HCT116 (cell line): ENCODE measurements around the gene EIF2AK3. TPM values are rescaled to one million over a fixed set of nuclear protein-coding genes. Genes with fewer than 3 reads are reported as not detected.

Experiments
- ATAC-seq: fragments of 200-7000 bp; cut with Tn5 transposase; 2 replicates; pipeline ENCODE4 v1.9.1; 2020; ENCODE audit warnings: mild to moderate bottlenecking, moderate library complexity
- BruUV-seq: library from RNA; stranded (reverse); fragments of 400-500 nt; replicated peaks from 2 replicates; lab custom pipeline; 2021; lab: Mats Ljungman, UMichigan
- CTCF ChIA-PET: fragments of 300-600 bp; sonication (Branson Sonifier 250); formaldehyde crosslinking; loops from one replicate; lab custom pipeline; 2021; ENCODE audit warnings: antibody characterized with exemption; lab: Charles Lee
- POLR2A ChIA-PET: fragments of 300-600, 350-600 bp; sonication (Branson Sonifier 250); formaldehyde crosslinking; loops from one replicate; lab custom pipeline; 2021; ENCODE audit warnings: antibody characterized with exemption; lab: Charles Lee
- RAD21 ChIA-PET, 2 experiments: fragments of 300-600 bp; sonication (Branson Sonifier 250); formaldehyde crosslinking; loops; one replicate each; lab custom pipeline; 2023; ENCODE audit warnings: low total read pairs in 2 of 2; ENCODE audit not compliant: uncharacterized antibody in 2 of 2, unreplicated experiment in 2 of 2, low non-redundant PET in 1 of 2; lab: Charles Lee
- DNase-seq: peaks from one replicate; pipeline ENCODE4 v3.0.0-alpha.2; 2010; ENCODE audit warnings: low read depth, low spot score
- H2AFZ ChIP-seq: fragments of 200-600 bp; shearing (Covaris generic), sonication (generic); 2 replicates; pipeline ENCODE4 v1.6.1; 2017; ENCODE audit warnings: low read depth, mixed run types, mixed read lengths, antibody characterized with exemption, low read length; ENCODE audit not compliant: poor library complexity, severe bottlenecking
- H3K27ac ChIP-seq: 2 replicates; pipeline ENCODE4 v1.5.1; 2012; ENCODE audit warnings: low read depth, low read length
- H3K27me3 ChIP-seq: fragments of 200-600 bp; sonication (generic); 2 replicates; pipeline ENCODE4 v1.6.1; 2016; ENCODE audit warnings: mixed run types, low read length, mixed read lengths; ENCODE audit not compliant: insufficient read depth
- H3K36me3 ChIP-seq, 2 experiments: fragments of 200-500 bp in 1 of 2; fragments of 200-600 bp in 1 of 2; sonication (Bioruptor generic) in 1 of 2; sonication (generic) in 1 of 2; 2 replicates each; pipeline versions ENCODE4 v1.5.1 to v1.6.1; 2014 to 2016; ENCODE audit warnings: low read length in 2 of 2, inconsistent platforms in 1 of 2, mixed read lengths in 1 of 2, mixed run types in 1 of 2; ENCODE audit not compliant: insufficient read depth in 2 of 2, control insufficient read depth in 1 of 2
- H3K4me1 ChIP-seq, 2 experiments: fragments of 200-600 bp in 1 of 2; sonication (generic) in 1 of 2; 2 replicates each; pipeline versions ENCODE4 v1.5.1 to v1.6.1; 2012 to 2017; ENCODE audit warnings: low read length in 2 of 2, inconsistent platforms in 1 of 2, mild to moderate bottlenecking in 1 of 2, mixed read lengths in 1 of 2, mixed run types in 1 of 2, moderate library complexity in 1 of 2; ENCODE audit not compliant: insufficient read depth in 2 of 2, control insufficient read depth in 1 of 2
- H3K4me2 ChIP-seq: fragments of 200-600 bp; sonication (generic); 2 replicates; pipeline ENCODE4 v1.6.1; 2017; ENCODE audit warnings: mixed run types, low read length, mixed read lengths
- H3K4me3 ChIP-seq, 2 experiments: fragments of 200-600 bp in 1 of 2; sonication (generic) in 1 of 2; replicated peaks in 1 of 2; 2 replicates each; pipeline ENCODE4 v1.5.1; 2011 to 2016; ENCODE audit warnings: low read length in 2 of 2, control low read depth in 1 of 2, low read depth in 1 of 2, mild to moderate bottlenecking in 1 of 2, mixed read lengths in 1 of 2, mixed run types in 1 of 2
- H3K79me2 ChIP-seq: fragments of 200-600 bp; sonication (generic); 2 replicates; pipeline ENCODE4 v1.6.1; 2017; ENCODE audit warnings: mild to moderate bottlenecking, mixed run types, low read length, moderate library complexity, mixed read lengths; ENCODE audit not compliant: insufficient read depth
- H3K9ac ChIP-seq: fragments of 200-600 bp; sonication (generic); 2 replicates; pipeline ENCODE4 v1.6.1; 2016; ENCODE audit warnings: low read length, mixed read lengths
- H3K9me2 ChIP-seq: fragments of 200-600 bp; sonication (generic), shearing (Covaris generic); 2 replicates; pipeline ENCODE4 v1.6.1; 2017; ENCODE audit warnings: mixed run types, mild to moderate bottlenecking, moderate library complexity; ENCODE audit not compliant: insufficient read depth
- H3K9me3 ChIP-seq, 2 experiments: fragments of 200-500 bp in 1 of 2; fragments of 200-600 bp in 1 of 2; sonication (Bioruptor generic) in 1 of 2; sonication (generic) in 1 of 2; 2 replicates each; pipeline ENCODE4 v1.6.1; 2014 to 2017; ENCODE audit warnings: low read length in 2 of 2, mixed read lengths in 2 of 2, inconsistent platforms in 1 of 2, low read depth in 1 of 2, mild to moderate bottlenecking in 1 of 2, mixed run types in 1 of 2, moderate library complexity in 1 of 2; ENCODE audit not compliant: control insufficient read depth in 1 of 2, insufficient read depth in 1 of 2
- H4K20me1 ChIP-seq: fragments of 200-600 bp; sonication (generic), shearing (Covaris generic); 2 replicates; pipeline ENCODE4 v1.6.1; 2017; ENCODE audit warnings: mixed run types, mild to moderate bottlenecking, moderate library complexity; ENCODE audit not compliant: insufficient read depth
- ATF3 ChIP-seq: IDR thresholded peaks from 2 replicates; pipeline ENCODE4 v1.6.1; 2012
- CBX3 ChIP-seq: IDR thresholded peaks from 2 replicates; pipeline ENCODE4 v1.6.1; 2012; ENCODE audit warnings: low read depth
- CEBPB ChIP-seq: IDR thresholded peaks from 2 replicates; pipeline ENCODE4 v1.6.1; 2012; ENCODE audit warnings: low read depth
- EGR1 ChIP-seq: IDR thresholded peaks from 2 replicates; pipeline ENCODE4 v1.6.1; 2012; ENCODE audit warnings: low read depth
- ELF1 ChIP-seq: IDR thresholded peaks from 2 replicates; pipeline ENCODE4 v1.6.1; 2012; ENCODE audit warnings: low read depth, borderline replicate concordance
- EZH2 ChIP-seq: fragments of 200-600 bp; sonication (generic); IDR thresholded peaks from 2 replicates; pipeline ENCODE4 v1.6.1; 2017; ENCODE audit warnings: antibody characterized with exemption, mixed run types
- EZH2phosphoT487 ChIP-seq: fragments of 200-600 bp; IDR thresholded peaks from 2 replicates; pipeline ENCODE4 v1.6.1; 2018; ENCODE audit warnings: antibody characterized with exemption, borderline replicate concordance
- JUND ChIP-seq: IDR thresholded peaks from 2 replicates; pipeline ENCODE4 v1.6.1; 2012
- POLR2A ChIP-seq: IDR thresholded peaks from 2 replicates; pipeline ENCODE4 v1.7.0; 2011; ENCODE audit warnings: borderline replicate concordance; ENCODE audit not compliant: insufficient read depth, insufficient read length; ENCODE audit errors: extremely low read depth
- POLR2AphosphoS5 ChIP-seq: IDR thresholded peaks from 2 replicates; pipeline ENCODE4 v1.6.1; 2011; ENCODE audit warnings: mild to moderate bottlenecking, low read depth, low read length, moderate library complexity
- RAD21 ChIP-seq: IDR thresholded peaks from 2 replicates; pipeline ENCODE4 v1.6.1; 2012; ENCODE audit warnings: low read depth, mild to moderate bottlenecking
- SIN3A ChIP-seq: IDR thresholded peaks from 2 replicates; pipeline ENCODE4 v1.6.1; 2012; ENCODE audit warnings: low read depth
- SP1 ChIP-seq: IDR thresholded peaks from 2 replicates; pipeline ENCODE4 v1.6.1; 2012; ENCODE audit warnings: low read depth
- SRF ChIP-seq: IDR thresholded peaks from 2 replicates; pipeline ENCODE4 v1.6.1; 2012; ENCODE audit warnings: low read depth
- TCF7L2 ChIP-seq: IDR thresholded peaks from 2 replicates; pipeline ENCODE4 v1.7.0; 2011; ENCODE audit warnings: borderline replicate concordance, inconsistent platforms; ENCODE audit not compliant: insufficient read depth, insufficient read length; ENCODE audit errors: extremely low read depth
- YY1 ChIP-seq: IDR thresholded peaks from 2 replicates; pipeline ENCODE4 v1.6.1; 2011; ENCODE audit warnings: low read length, low read depth, moderate library complexity, mild to moderate bottlenecking; ENCODE audit not compliant: insufficient replicate concordance; ENCODE audit errors: extremely low read depth
- ZNF274 ChIP-seq: fragments of 200-500 bp; sonication (Bioruptor generic); IDR thresholded peaks from 2 replicates; pipeline ENCODE4 v1.6.1; 2014; ENCODE audit warnings: mild to moderate bottlenecking, low read depth, low read length, inconsistent platforms
- intact Hi-C: fragments of 100-400 bp; cut with micrococcal nuclease; formaldehyde crosslinking; loops from 2 replicates; pipeline ENCODE4 v1.10.0; 2022
- total RNA-seq: library from RNA; stranded (reverse); gene quantifications from one replicate; pipeline ENCODE4 v1.2.1, GENCODE V29; 2021; ENCODE audit not compliant: unreplicated experiment
- TF ChIP-seq, protein P1 (sequence below): IDR thresholded peaks from 2 replicates; pipeline ENCODE4 v1.6.1; 2012; ENCODE audit warnings: low read depth
- TF ChIP-seq, protein P2 (sequence below), 3 experiments: fragments of 200-600 bp in 1 of 3; sonication (generic) in 1 of 3; IDR thresholded peaks in 2 of 3; conservative IDR thresholded peaks in 1 of 3; 2 replicates each; pipeline ENCODE4 v1.5.1; 2012 to 2017; ENCODE audit warnings: low read depth in 2 of 3, low read length in 2 of 3, antibody characterized with exemption in 1 of 3, borderline replicate concordance in 1 of 3, control low read depth in 1 of 3, mild to moderate bottlenecking in 1 of 3, mixed read lengths in 1 of 3, mixed run types in 1 of 3, moderate library complexity in 1 of 3; ENCODE audit not compliant: insufficient read depth in 1 of 3

EIF2AK3 gene
- total RNA-seq, 1 experiment from 2014 or later = 8.9 TPM

- TF ChIP-seq ATF3 = no peak
Observed at GRCh38 chr2:88596141-88596830, 31.0 kb downstream of the EIF2AK3 start (continued).

GRCh38 chr2:88591698-88592097 lies 35.6 kb downstream of the EIF2AK3 start:
- H3K9me3 ChIP-seq = no peaks in the 10 kb centered on the region
- no peaks in the 10 kb centered on the region for H3K79me2 ChIP-seq
- no peaks in the 10 kb centered on the region for H4K20me1 ChIP-seq
- no peak overlapping the region for H3K4me3 ChIP-seq
- DNase-seq (no peak), ATAC-seq (no peak)
- H3K27me3 ChIP-seq = no peaks in the 10 kb centered on the region
- no peaks in the 10 kb centered on the region for H3K4me1 ChIP-seq
- H2AFZ ChIP-seq = no peak overlapping the region
- intact Hi-C loops = loop anchor here (1.0 kb wide), 1 partner anchor 78 kb away; no protein-coding TSS in a partner anchor
- BruUV-seq = no TSS peak
- H3K4me2 ChIP-seq = no peak overlapping the region
- no peak overlapping the region for H3K27ac ChIP-seq
- POLR2A ChIA-PET = no interaction called here
- no peak overlapping the region for H3K9ac ChIP-seq
- CTCF ChIA-PET = interaction anchor here (1.0 to 2.9 kb wide), 5 partner anchors 72 to 81 kb away, joined by 4 to 15 read pairs (median 5); no protein-coding TSS in a partner anchor
- no peaks in the 10 kb centered on the region for H3K9me2 ChIP-seq
- peaks cover 0 to 3% of the 10 kb centered on the region in 2 experiments; a peak in 1 of 4 replicates for H3K36me3 ChIP-seq
- RAD21 ChIA-PET = no interaction called here
- TF ChIP-seq CBX3 (no peak), CEBPB (no peak), POLR2A (no peak), ZNF274 (no peak), EZH2phosphoT487 (no peak), SIN3A (no peak), ATF3 (no peak), SP1 (no peak), EZH2 (no peak), POLR2AphosphoS5 (no peak), EGR1 (no peak), YY1 (no peak), TCF7L2 (no peak), RAD21 (no peak), SRF (no peak), ELF1 (no peak), JUND (no peak)
- TF ChIP-seq, protein P1, sequence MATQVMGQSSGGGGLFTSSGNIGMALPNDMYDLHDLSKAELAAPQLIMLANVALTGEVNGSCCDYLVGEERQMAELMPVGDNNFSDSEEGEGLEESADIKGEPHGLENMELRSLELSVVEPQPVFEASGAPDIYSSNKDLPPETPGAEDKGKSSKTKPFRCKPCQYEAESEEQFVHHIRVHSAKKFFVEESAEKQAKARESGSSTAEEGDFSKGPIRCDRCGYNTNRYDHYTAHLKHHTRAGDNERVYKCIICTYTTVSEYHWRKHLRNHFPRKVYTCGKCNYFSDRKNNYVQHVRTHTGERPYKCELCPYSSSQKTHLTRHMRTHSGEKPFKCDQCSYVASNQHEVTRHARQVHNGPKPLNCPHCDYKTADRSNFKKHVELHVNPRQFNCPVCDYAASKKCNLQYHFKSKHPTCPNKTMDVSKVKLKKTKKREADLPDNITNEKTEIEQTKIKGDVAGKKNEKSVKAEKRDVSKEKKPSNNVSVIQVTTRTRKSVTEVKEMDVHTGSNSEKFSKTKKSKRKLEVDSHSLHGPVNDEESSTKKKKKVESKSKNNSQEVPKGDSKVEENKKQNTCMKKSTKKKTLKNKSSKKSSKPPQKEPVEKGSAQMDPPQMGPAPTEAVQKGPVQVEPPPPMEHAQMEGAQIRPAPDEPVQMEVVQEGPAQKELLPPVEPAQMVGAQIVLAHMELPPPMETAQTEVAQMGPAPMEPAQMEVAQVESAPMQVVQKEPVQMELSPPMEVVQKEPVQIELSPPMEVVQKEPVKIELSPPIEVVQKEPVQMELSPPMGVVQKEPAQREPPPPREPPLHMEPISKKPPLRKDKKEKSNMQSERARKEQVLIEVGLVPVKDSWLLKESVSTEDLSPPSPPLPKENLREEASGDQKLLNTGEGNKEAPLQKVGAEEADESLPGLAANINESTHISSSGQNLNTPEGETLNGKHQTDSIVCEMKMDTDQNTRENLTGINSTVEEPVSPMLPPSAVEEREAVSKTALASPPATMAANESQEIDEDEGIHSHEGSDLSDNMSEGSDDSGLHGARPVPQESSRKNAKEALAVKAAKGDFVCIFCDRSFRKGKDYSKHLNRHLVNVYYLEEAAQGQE = no peak
- TF ChIP-seq, protein P2, sequence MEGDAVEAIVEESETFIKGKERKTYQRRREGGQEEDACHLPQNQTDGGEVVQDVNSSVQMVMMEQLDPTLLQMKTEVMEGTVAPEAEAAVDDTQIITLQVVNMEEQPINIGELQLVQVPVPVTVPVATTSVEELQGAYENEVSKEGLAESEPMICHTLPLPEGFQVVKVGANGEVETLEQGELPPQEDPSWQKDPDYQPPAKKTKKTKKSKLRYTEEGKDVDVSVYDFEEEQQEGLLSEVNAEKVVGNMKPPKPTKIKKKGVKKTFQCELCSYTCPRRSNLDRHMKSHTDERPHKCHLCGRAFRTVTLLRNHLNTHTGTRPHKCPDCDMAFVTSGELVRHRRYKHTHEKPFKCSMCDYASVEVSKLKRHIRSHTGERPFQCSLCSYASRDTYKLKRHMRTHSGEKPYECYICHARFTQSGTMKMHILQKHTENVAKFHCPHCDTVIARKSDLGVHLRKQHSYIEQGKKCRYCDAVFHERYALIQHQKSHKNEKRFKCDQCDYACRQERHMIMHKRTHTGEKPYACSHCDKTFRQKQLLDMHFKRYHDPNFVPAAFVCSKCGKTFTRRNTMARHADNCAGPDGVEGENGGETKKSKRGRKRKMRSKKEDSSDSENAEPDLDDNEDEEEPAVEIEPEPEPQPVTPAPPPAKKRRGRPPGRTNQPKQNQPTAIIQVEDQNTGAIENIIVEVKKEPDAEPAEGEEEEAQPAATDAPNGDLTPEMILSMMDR (IDR thresholded peaks at IDR 0.05 in 2 of 3, conservative IDR thresholded peaks at IDR 0.05 in 1 of 3; ENCODE audit: borderline replicate concordance in 1 of 3, insufficient read depth in 1 of 3, low read depth in 2 of 3, low read length in 2 of 3) = no peak
